Measurements from ENCODE around the gene PRICKLE4.
"Not testable (repeated sequence)": the region's sequence is repeated elsewhere in the genome, so short reads cannot be mapped to it uniquely, and the experiment has no call there.

PRICKLE4 gene

DNA sequence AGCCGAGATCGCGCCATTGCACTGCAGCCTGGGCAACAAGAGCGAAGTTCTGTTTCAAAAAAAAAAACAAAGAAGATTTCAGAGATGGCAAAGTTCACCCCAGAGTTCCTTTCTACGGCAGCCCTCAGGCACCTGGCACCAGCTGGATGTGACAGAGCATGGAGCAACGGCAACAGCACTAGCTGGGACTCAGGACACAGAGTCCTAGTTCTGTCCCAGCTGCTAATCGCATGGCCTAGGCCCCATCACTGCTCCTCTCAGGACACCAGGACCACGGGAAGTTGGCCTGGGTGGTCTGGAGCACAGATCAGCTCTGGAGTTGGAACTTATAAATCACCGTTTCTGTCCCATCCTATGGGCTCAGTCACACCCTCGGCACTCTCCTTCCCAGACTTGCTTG, 34.5 kb upstream of the PRICKLE4 start:
- DNase-seq, result no peak

GRCh38 chr6:41747256-41748101, 33.1 kb upstream of the PRICKLE4 start, which contains the start of gene PGC:
Gene PGC (minus strand): TSS chr6:41747397. CDS start chr6:41747334, 63 bp downstream.
- DNase-seq, result no peak

GRCh38 chr6:41748102-41748477, 32.5 kb upstream of the PRICKLE4 start:
- DNase-seq, result no peak

DNA sequence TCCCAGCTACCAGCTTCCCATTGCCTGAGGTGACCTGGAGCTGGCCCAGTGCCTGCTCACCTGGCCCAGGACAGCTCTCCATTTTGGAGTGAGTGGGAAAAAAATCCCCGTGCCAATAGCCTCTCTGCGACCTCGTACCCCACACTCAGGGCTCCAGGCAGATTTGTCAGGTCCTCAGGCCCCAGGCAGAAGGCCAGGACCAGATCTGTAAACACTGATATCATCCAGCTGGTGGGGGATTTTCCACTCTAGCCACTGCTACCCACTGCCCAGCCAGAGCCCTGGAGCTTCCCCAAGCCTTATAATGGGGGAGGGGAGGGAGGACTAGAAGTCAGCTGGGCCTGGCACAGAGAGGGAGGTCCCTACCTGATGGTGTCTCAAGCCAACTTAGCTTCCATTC, 32.0 kb upstream of the PRICKLE4 start:
- DNase-seq, result no peak

- no peak for DNase-seq
These were observed 30.2 kb upstream of the PRICKLE4 start for GRCh38 chr6:41750374-41750773.

DNA sequence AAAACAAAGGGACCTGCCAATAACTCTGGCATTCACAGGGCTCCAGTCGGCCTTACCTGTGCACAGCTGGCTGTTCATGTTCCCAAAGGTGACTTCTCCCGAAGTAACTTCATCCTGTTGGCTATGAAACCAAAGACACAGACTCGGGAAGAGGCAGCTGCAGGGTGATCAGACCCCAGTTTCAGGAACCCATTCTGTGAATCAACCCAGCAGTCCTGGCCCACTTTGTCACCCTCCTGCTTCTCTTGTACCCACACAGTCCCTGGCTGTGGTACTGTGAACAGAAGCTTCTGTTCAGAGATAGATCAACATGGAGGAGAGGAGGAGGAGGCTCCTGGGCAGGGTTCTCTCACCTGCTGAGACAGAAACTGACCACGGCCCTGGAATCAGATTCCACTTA, 24.7 kb upstream of the PRICKLE4 start:
- DNase-seq, result no peak

- no peak for DNase-seq
These were observed 24.2 kb upstream of the PRICKLE4 start for GRCh38 chr6:41756354-41756753.

- DNase-seq, result no peak
These were observed 23.3 kb upstream of the PRICKLE4 start for GRCh38 chr6:41757271-41757670.

GRCh38 chr6:41757931-41758640, 22.5 kb upstream of the PRICKLE4 start:
- no peak for DNase-seq

DNA sequence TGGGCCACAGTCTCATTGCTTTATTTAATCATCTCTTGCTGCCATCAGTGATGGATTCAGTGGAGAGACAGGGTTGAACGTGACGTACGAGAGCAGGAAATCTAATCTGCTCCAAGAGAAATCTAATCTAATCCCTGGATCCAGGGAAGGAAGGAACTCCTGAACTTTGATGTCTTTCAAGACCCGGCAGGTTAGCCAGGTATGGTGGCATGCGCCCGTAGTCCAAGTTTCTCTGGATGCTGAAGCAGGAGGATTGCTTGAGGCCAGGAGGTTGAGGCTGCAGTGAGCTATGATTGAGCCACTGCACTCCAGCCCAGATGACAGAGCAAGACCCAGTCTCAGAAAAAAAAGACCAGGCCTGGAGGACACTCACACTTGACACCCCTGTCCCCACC, 21.9 kb upstream of the PRICKLE4 start:
- no peak for DNase-seq

GRCh38 chr6:41759106-41759904, 21.3 kb upstream of the PRICKLE4 start:
- no peak for DNase-seq

GRCh38 chr6:41759905-41760579, 20.5 kb upstream of the PRICKLE4 start:
- DNase-seq, result no peak

DNA sequence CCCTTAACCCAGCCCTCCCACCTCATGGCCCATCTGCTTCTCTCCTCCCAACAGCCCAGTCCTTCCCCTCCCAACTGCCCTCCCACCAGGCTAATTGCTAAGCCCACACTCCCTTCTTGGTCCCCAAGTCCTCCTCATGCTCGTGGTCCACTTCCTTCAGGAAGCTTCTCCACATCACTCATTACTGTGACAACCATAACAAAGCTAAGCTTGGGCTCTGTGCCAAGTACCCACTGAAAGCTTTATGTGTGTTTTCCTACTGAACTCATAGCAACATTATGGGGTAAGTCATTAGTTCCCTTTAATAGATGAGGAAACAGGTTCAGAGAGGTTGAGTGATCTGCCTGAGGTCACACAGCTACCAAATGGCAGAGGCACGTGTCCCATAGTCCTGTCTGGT, 17.1 kb upstream of the PRICKLE4 start:
- DNase-seq, result no peak

GRCh38 chr6:41766043-41766664, 14.4 kb upstream of the PRICKLE4 start:
- DNase-seq, result not testable (repeated sequence)

DNA sequence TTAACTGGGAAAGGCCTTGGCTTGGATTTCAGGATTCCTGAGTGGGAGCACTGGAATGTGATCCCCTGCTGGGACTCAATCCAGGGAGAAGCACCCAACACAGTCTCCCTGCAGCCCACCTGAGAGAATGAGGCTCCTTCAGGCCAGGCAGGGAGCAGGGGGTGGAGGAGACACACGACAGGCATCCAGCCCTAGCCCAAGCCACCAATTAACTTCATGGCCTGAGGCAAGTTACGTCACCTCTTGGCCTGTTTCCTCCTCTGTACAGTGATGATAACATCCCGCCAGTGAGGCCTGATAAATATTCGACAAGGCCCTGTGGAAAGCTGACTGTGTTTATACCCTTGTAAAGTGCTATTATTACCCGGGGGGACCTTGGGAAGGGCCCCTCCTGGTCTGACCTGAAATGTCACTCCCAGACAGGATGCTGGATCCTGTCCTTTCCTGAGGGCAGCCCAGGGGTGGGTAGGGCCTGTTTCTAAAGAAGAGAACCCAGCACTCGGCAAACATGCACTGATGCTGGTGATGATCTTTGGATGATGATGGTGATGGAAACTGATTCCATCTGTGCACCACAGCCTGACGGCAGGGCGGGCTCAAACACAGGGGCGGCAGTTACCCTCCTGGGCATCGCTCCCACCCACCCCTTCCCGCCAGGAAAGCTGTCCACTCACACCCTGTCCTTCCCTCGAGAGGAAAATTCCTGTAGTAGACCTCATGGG, 13.3 kb upstream of the PRICKLE4 start:
- DNase-seq, result no peak

GRCh38 chr6:41768545-41769308, 11.9 kb upstream of the PRICKLE4 start:
- no peak for DNase-seq

DNA sequence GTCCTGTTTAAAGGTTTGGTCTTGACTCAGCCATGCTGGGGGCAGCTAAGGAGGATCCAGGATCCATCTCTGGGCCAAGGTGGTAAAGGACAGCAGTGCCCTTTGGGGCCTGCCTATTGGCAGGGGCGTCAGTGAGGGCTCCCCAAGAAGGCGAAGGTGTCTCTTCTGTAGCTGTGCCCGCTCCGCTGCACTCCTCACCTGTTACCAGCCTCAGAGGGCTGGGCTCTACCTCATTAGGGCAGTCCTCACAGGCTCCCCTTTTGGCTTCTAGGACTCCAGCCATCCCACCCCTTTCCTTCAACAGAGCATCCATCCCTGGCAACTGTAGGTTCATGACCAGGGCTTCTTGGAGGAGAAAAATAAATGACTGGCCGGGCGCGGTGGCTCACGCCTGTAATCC, 11.2 kb upstream of the PRICKLE4 start:
- DNase-seq, result no peak

DNA sequence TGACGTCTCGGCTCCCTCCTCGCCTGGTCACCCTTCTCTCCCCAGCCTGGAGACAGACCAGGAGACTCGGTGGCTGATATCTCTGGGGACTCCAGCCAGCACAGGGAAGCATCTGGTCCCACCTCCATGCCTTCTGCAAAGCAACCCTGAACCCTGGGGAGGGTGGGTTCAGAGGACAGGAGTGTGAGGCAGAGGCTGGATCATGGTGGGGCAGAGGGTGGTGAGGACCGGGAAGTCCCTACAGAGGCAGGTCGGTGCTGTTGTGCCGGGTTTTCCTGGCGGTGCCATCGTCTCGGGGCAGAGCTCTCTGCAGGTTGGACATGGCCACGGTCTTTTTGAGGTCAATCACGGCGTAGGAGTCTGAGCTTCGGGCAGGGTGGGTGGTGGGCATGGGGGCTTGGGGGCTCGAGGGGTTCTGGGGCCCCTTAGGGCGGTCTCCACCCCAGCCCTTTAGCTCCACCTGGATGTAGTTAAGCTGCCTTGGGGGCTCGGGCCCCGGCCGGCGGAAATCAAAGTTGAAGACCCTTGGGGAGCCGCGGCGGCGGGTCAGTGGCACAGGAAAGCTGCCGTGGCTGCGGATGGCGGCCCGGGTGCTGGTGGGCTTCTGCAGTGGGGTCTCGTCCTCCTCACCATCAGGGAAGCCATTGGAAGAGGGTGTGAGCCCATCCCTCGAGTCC, 10.1 kb upstream of the PRICKLE4 start:
- DNase-seq, result no peak

- DNase-seq, result no peak
These were observed 9.3 kb upstream of the PRICKLE4 start for GRCh38 chr6:41771058-41771983.
